LNCaP clone FGC (cell line): ENCODE data around the gene SKAP2.

Experiments
- DNase-seq: peaks from one replicate; pipeline ENCODE4 v3.0.0-alpha.2; 2011; ENCODE audit warnings: low read depth
- H3K4me3 ChIP-seq: 2 replicates; pipeline ENCODE4 v1.5.1; 2011; ENCODE audit warnings: mild to moderate bottlenecking, low read depth, low read length, control low read depth
- TF ChIP-seq, protein P1 (sequence below): IDR thresholded peaks from 2 replicates; pipeline ENCODE4 v1.5.1; 2012; ENCODE audit warnings: mild to moderate bottlenecking; ENCODE audit not compliant: control insufficient read depth, insufficient read depth; ENCODE audit errors: extremely low read depth

SKAP2 gene

DNA sequence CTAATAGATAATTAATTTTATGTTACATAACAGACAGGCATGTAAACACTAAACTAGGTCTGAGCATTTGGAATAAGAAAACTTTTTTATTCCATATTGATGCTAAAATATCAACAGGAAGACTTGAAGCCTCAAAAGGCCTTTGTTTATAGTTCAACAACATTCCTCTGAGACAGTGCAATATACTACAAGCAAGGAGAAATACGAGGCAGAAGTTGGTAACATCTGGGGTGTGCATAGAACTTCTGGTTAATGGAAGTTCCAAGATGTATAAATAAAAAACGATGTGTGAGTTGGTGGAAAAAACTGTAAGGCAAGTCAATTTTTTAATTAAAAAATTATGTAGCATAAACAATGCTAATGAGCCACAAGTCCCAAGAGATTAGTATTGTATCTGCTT is 139.6 kb downstream of the SKAP2 start:
- DNase-seq = no peak
- H3K4me3 ChIP-seq = no peak overlapping the region
- TF ChIP-seq, protein P1, sequence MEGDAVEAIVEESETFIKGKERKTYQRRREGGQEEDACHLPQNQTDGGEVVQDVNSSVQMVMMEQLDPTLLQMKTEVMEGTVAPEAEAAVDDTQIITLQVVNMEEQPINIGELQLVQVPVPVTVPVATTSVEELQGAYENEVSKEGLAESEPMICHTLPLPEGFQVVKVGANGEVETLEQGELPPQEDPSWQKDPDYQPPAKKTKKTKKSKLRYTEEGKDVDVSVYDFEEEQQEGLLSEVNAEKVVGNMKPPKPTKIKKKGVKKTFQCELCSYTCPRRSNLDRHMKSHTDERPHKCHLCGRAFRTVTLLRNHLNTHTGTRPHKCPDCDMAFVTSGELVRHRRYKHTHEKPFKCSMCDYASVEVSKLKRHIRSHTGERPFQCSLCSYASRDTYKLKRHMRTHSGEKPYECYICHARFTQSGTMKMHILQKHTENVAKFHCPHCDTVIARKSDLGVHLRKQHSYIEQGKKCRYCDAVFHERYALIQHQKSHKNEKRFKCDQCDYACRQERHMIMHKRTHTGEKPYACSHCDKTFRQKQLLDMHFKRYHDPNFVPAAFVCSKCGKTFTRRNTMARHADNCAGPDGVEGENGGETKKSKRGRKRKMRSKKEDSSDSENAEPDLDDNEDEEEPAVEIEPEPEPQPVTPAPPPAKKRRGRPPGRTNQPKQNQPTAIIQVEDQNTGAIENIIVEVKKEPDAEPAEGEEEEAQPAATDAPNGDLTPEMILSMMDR = no peak

DNA sequence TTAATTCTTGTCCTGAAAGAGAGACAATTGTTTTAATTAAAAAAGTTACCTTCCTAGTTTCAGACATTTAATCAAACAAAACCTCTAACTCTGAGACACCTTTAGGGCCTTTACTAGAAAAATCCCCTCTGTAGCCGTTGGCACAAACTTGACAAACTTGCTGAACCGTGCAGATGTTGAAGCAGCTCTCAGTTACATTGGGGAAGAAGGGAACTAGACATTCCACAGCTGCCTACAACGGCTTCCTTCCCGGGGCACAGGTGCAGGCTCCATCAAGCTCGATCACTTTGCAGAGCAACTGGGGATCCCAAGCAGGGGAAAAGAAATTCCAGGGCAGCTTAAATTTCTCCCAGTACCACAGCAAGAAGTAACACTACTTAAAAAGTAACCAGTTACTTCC is 141.3 kb downstream of the SKAP2 start:
- TF ChIP-seq, protein P1 = no peak
- H3K4me3 ChIP-seq = no peak overlapping the region
- no peak for DNase-seq

DNA sequence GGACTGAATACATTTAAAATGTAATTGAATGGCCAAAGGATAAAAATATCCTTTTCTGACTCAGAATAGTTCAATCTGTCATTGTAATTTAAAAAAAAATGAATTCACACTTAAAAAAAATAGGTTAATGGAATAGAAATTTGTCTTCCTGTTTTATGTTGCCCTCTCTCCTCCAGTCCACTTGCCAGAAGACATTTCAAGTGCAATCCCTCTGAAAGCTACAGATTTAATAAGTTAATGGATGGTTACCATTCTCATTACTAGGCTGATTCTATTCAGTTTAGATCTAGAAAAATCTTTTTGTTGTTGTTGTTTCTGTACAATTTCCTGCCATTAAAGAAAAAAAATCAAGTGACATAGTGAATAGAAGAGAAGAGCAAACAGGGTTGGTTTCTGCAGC is 142.9 kb downstream of the SKAP2 start:
- DNase-seq = no peak
- TF ChIP-seq, protein P1 = no peak

DNA sequence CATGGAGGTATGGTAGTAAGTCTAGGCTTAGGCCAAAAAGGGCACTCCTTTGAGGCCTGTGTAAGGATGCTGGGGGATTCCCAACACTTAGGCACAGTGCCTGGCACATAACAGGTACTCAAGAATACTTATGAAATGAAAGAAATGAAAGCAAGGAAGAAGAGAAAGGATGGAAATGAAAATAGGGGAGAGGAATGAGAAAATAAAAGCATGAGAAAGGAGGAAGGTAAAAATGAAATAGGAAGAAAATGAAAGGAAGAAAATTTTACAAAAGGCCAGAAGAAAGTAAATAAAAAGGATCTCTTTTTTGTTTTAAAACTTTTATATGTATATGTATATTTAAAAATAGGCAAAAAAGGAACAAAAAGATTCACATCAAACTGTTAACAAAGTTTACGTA is 146.3 kb downstream of the SKAP2 start:
- no peak overlapping the region for H3K4me3 ChIP-seq
- TF ChIP-seq, protein P1 = no peak
- no peak for DNase-seq

More for the DNA sequence above, 142.9 kb downstream of the SKAP2 start:
- H3K4me3 ChIP-seq = no peak overlapping the region

DNA sequence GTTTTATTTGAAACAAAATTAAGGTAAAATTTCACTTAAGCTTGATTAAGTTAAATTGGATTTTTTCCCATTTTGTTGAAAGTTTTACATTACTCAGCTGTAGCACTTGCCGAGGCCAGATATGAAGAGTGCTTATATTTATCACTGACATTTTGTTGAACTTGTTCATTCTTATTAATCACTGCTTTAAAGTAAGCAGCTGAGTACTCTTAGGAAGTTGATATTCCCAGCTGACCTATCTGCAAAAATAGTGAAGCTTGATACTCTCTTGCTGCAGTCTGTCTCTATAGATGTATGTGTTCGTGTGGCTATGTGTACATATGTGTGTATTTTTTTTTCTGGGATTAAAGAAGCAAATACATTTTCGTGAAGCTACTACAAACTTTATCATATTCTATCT is 150.0 kb downstream of the SKAP2 start:
- H3K4me3 ChIP-seq = no peak overlapping the region
- TF ChIP-seq, protein P1 = no peak
- no peak for DNase-seq

DNA sequence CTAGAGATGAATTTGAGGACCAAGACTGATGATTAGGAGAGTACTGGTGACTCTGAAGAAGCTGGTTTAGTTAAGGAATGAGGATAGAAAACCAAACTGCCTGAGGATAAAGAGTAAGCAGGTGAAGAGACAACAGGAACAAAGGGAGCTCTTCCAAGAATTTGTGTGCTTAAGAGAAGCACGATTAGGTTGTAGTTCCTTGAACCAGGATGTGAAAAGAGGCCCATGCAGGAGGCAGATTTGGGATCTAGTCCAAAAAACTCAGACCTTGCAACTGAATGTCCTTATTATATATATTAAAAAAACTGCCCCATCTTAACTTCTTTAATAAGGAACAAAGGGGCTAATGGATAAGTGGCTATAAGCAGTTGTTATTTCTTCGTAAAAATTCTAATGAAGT is 150.4 kb downstream of the SKAP2 start:
- TF ChIP-seq, protein P1 = no peak
- peak; percentile 91 for DNase-seq
- no peak overlapping the region for H3K4me3 ChIP-seq

DNA sequence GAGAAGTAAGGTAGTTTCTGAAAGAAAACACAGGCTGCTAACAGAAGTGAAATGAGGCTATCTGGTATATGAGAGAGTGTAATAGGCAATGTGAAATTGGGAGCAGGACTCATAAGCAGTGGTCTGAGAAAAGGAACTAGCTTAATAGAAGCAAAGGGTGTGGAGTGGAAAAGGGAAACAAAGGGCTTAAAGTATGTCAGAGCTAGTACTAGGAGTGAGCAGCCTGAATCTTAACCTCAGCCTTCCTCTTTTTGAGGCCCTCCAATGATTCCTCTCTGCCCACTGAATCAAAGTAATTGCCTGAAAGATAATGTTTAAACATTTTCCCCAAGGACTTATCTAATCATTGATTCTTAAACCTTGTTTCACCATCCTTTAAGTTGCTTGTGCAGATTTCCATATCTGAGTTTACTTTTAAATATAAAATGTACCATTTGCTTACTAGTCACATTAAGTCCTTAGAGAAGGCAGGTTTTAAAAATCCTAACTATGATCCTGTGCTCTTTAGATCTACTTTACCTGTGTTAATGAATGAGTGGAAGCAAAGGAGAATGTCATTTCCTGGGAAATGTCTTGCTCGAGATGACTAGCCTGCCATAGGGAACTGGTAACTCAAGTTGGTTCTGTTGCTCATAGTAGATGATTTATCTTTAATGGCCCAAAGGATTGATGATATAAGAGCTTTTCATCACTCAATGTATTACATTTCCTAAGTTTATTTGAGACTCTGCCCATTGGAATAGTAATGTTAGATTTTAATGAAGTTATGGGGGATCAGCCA is 155.0 kb downstream of the SKAP2 start:
- DNase-seq = no peak
- H3K4me3 ChIP-seq = no peak overlapping the region
- TF ChIP-seq, protein P1 = no peak
